SK-N-SH (cell line): ENCODE data around the gene KLHL8. TPM values are rescaled to one million over a fixed set of nuclear protein-coding genes. Genes with fewer than 3 reads are reported as not detected.
"Not testable (repeated sequence)": the region's sequence is repeated elsewhere in the genome, so short reads cannot be mapped to it uniquely, and the experiment has no call there.

Source experiments
- CTCF ChIA-PET: fragments of 300-600, 350-600 bp; formaldehyde crosslinking; extraction: SDS; loops from one replicate; lab custom pipeline; 2021; lab: Yijun Ruan, JAX
- POLR2A ChIA-PET: fragments of 350-600 bp; sonication (Branson Sonifier 250); formaldehyde crosslinking; extraction: SDS; loops from one replicate; lab custom pipeline; 2020; ENCODE audit warnings: antibody characterized with exemption, inconsistent platforms; lab: Yijun Ruan, JAX
- DNase-seq: peaks from one replicate; pipeline ENCODE4 v3.0.0; 2012
- H2AFZ ChIP-seq: fragments of 200-600 bp; sonication (generic); 2 replicates; pipeline ENCODE4 v1.8.1; 2016; ENCODE audit warnings: antibody characterized with exemption, mild to moderate bottlenecking, low read depth
- H3F3A ChIP-seq: fragments of 200-600 bp; sonication (generic); replicated peaks from 2 replicates; pipeline ENCODE3; 2016; ENCODE audit warnings: antibody characterized with exemption, mild to moderate bottlenecking; ENCODE audit not compliant: insufficient read depth
- H3K27ac ChIP-seq, 2 experiments: fragments of 200-500 bp in 1 of 2; fragments of 200-600 bp in 1 of 2; sonication (Bioruptor generic) in 1 of 2; sonication (generic), shearing (Covaris generic) in 1 of 2; 2 replicates each; pipeline versions ENCODE4 v1.5.1 to v1.6.1; 2014 to 2016; ENCODE audit warnings: low read depth in 2 of 2, inconsistent platforms in 1 of 2, low read length in 1 of 2, mild to moderate bottlenecking in 1 of 2, mixed read lengths in 1 of 2
- H3K27me3 ChIP-seq: fragments of 200-600 bp; sonication (generic), shearing (Covaris generic); 2 replicates; pipeline ENCODE4 v1.6.1; 2016; ENCODE audit warnings: mixed run types; ENCODE audit not compliant: insufficient read depth
- H3K36me3 ChIP-seq, 2 experiments: fragments of 200-500 bp in 1 of 2; fragments of 200-600 bp in 1 of 2; sonication (Bioruptor generic) in 1 of 2; sonication (generic) in 1 of 2; replicated peaks in 1 of 2; 2 replicates each; pipeline versions ENCODE3 to v1.5.1; 2014 to 2016; ENCODE audit warnings: low read length in 1 of 2, mild to moderate bottlenecking in 1 of 2; ENCODE audit not compliant: insufficient read depth in 2 of 2, control insufficient read depth in 1 of 2
- H3K4me1 ChIP-seq, 2 experiments: fragments of 200-500 bp in 1 of 2; fragments of 200-600 bp in 1 of 2; sonication (Bioruptor generic) in 1 of 2; sonication (generic), shearing (Covaris generic) in 1 of 2; 2 replicates each; pipeline versions ENCODE4 v1.5.1 to v1.6.1; 2014 to 2016; ENCODE audit warnings: low read depth in 1 of 2, low read length in 1 of 2, mixed run types in 1 of 2; ENCODE audit not compliant: insufficient read depth in 2 of 2, control insufficient read depth in 1 of 2
- H3K4me2 ChIP-seq: fragments of 200-600 bp; sonication (generic), shearing (Covaris generic); 2 replicates; pipeline ENCODE4 v1.6.1; 2017; ENCODE audit warnings: mixed run types
- H3K4me3 ChIP-seq, 2 experiments: fragments of 200-500 bp in 1 of 2; fragments of 200-600 bp in 1 of 2; sonication (Bioruptor generic) in 1 of 2; sonication (generic), shearing (Covaris generic) in 1 of 2; 2 replicates each; pipeline versions ENCODE4 v1.5.1 to v1.8.1; 2014 to 2016; ENCODE audit warnings: low read depth in 2 of 2, inconsistent platforms in 1 of 2, low read length in 1 of 2, mild to moderate bottlenecking in 1 of 2, mixed read lengths in 1 of 2, moderate library complexity in 1 of 2
- H3K79me2 ChIP-seq: fragments of 200-600 bp; sonication (generic); 2 replicates; pipeline ENCODE4 v1.8.1; 2017; ENCODE audit warnings: mild to moderate bottlenecking; ENCODE audit not compliant: insufficient read depth
- H3K9ac ChIP-seq: fragments of 200-600 bp; sonication (generic); 2 replicates; pipeline ENCODE4 v1.6.1; 2017; ENCODE audit warnings: mixed run types
- H3K9me2 ChIP-seq: fragments of 200-600 bp; sonication (generic); 2 replicates; pipeline ENCODE4 v1.6.1; 2017; ENCODE audit warnings: mixed run types
- H3K9me3 ChIP-seq: fragments of 200-600 bp; sonication (generic); 2 replicates; pipeline ENCODE4 v1.6.1; 2017; ENCODE audit warnings: mixed run types, mild to moderate bottlenecking, moderate library complexity
- H4K20me1 ChIP-seq: fragments of 200-600 bp; sonication (generic); 2 replicates; pipeline ENCODE4 v1.6.1; 2017; ENCODE audit warnings: mild to moderate bottlenecking, mixed run types; ENCODE audit not compliant: insufficient read depth
- CHD2 ChIP-seq: fragments of 150-350 bp; IDR thresholded peaks from 2 replicates; pipeline ENCODE4 v1.6.1; 2018; ENCODE audit warnings: low read length; ENCODE audit not compliant: partially characterized antibody
- CTCF ChIP-seq: fragments of 200-600 bp; sonication (generic); IDR thresholded peaks from 2 replicates; pipeline ENCODE4 v1.6.1; 2017; ENCODE audit warnings: antibody characterized with exemption, mild to moderate bottlenecking, moderate library complexity
- ELF1 ChIP-seq: IDR thresholded peaks from 2 replicates; pipeline ENCODE4 v1.4.0; 2012
- EP300 ChIP-seq, 2 experiments: IDR thresholded peaks; 2 replicates each; pipeline versions ENCODE4 v1.4.0 to v1.6.1; 2012; ENCODE audit warnings: borderline replicate concordance in 1 of 2, low read depth in 1 of 2, low read length in 1 of 2
- FOSL2 ChIP-seq: IDR thresholded peaks from 2 replicates; pipeline ENCODE4 v1.4.0; 2012; ENCODE audit warnings: low read depth, mild to moderate bottlenecking, moderate library complexity, borderline replicate concordance
- FOXJ3 ChIP-seq: sonication (generic); formaldehyde crosslinking; IDR thresholded peaks from 2 replicates; pipeline ENCODE4 v1.5.1; 2020; ENCODE audit warnings: mild to moderate bottlenecking, missing genetic modification reagents
- JUND ChIP-seq: IDR thresholded peaks from 2 replicates; pipeline ENCODE4 v1.4.0; 2012
- MAX ChIP-seq: IDR thresholded peaks from 2 replicates; pipeline ENCODE4 v1.4.0; 2012; ENCODE audit warnings: low read depth
- NRF1 ChIP-seq: IDR thresholded peaks from 2 replicates; pipeline ENCODE4 v1.6.1; 2012; ENCODE audit warnings: low read depth, mild to moderate bottlenecking, low read length
- PBX3 ChIP-seq: IDR thresholded peaks from 2 replicates; pipeline ENCODE4; 2012
- RAD21 ChIP-seq: IDR thresholded peaks from 2 replicates; pipeline ENCODE4 v1.6.1; 2012; ENCODE audit warnings: mild to moderate bottlenecking, low read length
- RCOR1 ChIP-seq: fragments of 150-350 bp; IDR thresholded peaks from 2 replicates; pipeline ENCODE4 v1.6.1; 2017; ENCODE audit warnings: antibody characterized with exemption, low read length
- RFX5 ChIP-seq: IDR thresholded peaks from 2 replicates; pipeline ENCODE4 v1.6.1; 2012; ENCODE audit warnings: mild to moderate bottlenecking, improper control_type of control experiment, low read length
- RXRA ChIP-seq: IDR thresholded peaks from 2 replicates; pipeline ENCODE4 v1.4.0; 2012; ENCODE audit warnings: low read depth, mild to moderate bottlenecking, borderline replicate concordance
- SMC3 ChIP-seq: IDR thresholded peaks from 2 replicates; pipeline ENCODE4 v1.6.1; 2012; ENCODE audit warnings: low read depth, low read length, improper control_type of control experiment
- TCF12 ChIP-seq: IDR thresholded peaks from 2 replicates; pipeline ENCODE4 v1.4.0; 2012
- USF1 ChIP-seq: IDR thresholded peaks from 2 replicates; pipeline ENCODE4 v1.4.0; 2012; ENCODE audit warnings: low read depth, borderline replicate concordance
- USF2 ChIP-seq: fragments of 150-350 bp; IDR thresholded peaks from 2 replicates; pipeline ENCODE4 v1.6.1; 2017; ENCODE audit warnings: antibody characterized with exemption, low read length, low read depth, borderline replicate concordance
- WGBS: methylation state at CpG from one replicate; pipeline ENCODE4 v1.1.6; 2017; ENCODE audit warnings: low lambda C conversion rate; 5-methylcytosine and 5-hydroxymethylcytosine counted together
- polyA plus RNA-seq, 3 experiments: library from polyadenylated mRNA; depleted of rRNA; stranded (reverse); fragments of >200 nt; gene quantifications; 2 replicates each; pipeline ENCODE4 v1.2.3, GENCODE V29; 2012

Gene KLHL8
- polyA plus RNA-seq, 1 of the 3 experiments (the other 2 are of a cell fraction), result 2.4 TPM

GRCh38 chr4:87150498-87151261 lies 69.7 kb downstream of the KLHL8 start:
- Histone ChIP-seq H2AFZ (no peak overlapping the region), H3K27me3 (no peaks in the 10 kb centered on the region), H3K9me3 (no peaks in the 10 kb centered on the region), H3K9me2 (no peaks in the 10 kb centered on the region), H4K20me1 (no peaks in the 10 kb centered on the region), H3K4me2 (no peak overlapping the region), H3K36me3 (no peaks in the 10 kb centered on the region), H3F3A (no peaks in the 10 kb centered on the region), H3K4me1 (no peaks in the 10 kb centered on the region), H3K79me2 (no peaks in the 10 kb centered on the region), H3K27ac (no peak overlapping the region), H3K4me3 (no peak overlapping the region), H3K9ac (no peak overlapping the region)
- TF ChIP-seq CTCF (peak; percentile 90), RAD21 (peak; percentile 93), RFX5 (no peak), JUND (no peak), PBX3 (no peak), TCF12 (no peak), SMC3 (peak; percentile 92)
- WGBS, result 43% methylated on average over 2 of the region's 2 CpGs
- CTCF ChIA-PET, result interaction anchor here (0.6 to 4.9 kb wide), 50 partner anchors 9 to 655 kb away, joined by 3 to 111 read pairs (median 4); partner anchors contain the start of genes KLHL8 and NUDT9
- DNase-seq, result peak; percentile 57
- POLR2A ChIA-PET, result no interaction called here

- POLR2A ChIA-PET, result no interaction called here
- no peaks in the 10 kb centered on the region for H3K36me3 ChIP-seq
- CTCF ChIA-PET, result interaction anchor here (1.5 to 1.9 kb wide), 3 partner anchors 73 to 225 kb away, joined by 3 to 9 read pairs (median 5); no protein-coding TSS in a partner anchor
- H3K4me1 ChIP-seq, result no peaks in the 10 kb centered on the region
- H3K9me3 ChIP-seq, result no peaks in the 10 kb centered on the region
- H3F3A ChIP-seq, result no peaks in the 10 kb centered on the region
- no peak for DNase-seq
- H3K27me3 ChIP-seq, result no peaks in the 10 kb centered on the region
- no peaks in the 10 kb centered on the region for H3K9me2 ChIP-seq
- H3K4me3 ChIP-seq, result no peak overlapping the region
- no peak overlapping the region for H2AFZ ChIP-seq
- WGBS, result 91% methylated on average over 3 of the region's 3 CpGs
- H3K27ac ChIP-seq, result no peak overlapping the region
- no peaks in the 10 kb centered on the region for H4K20me1 ChIP-seq
- TF ChIP-seq USF2, result no peak
- TF ChIP-seq RCOR1, result no peak
- no peak for TF ChIP-seq CHD2
- no peak for TF ChIP-seq FOSL2
- no peak for TF ChIP-seq USF1
- no peak for TF ChIP-seq MAX
- no peak for TF ChIP-seq FOXJ3 (CRISPR knock-in tag)
- no peak for TF ChIP-seq ELF1
- no peak for TF ChIP-seq RXRA
- TF ChIP-seq TCF12, result no peak
- no peak for TF ChIP-seq EP300 (IDR thresholded peaks at IDR 0.05; ENCODE audit: borderline replicate concordance in 1 of 2, low read depth in 1 of 2, low read length in 1 of 2)
- no peak for TF ChIP-seq NRF1
- H3K79me2 ChIP-seq, result no peaks in the 10 kb centered on the region
- H3K4me2 ChIP-seq, result no peak overlapping the region
- H3K9ac ChIP-seq, result no peak overlapping the region
Measured at GRCh38 chr4:87147116-87147515, 73.3 kb downstream of the KLHL8 start.

- H3K27me3 ChIP-seq, H3K4me1 ChIP-seq, DNase-seq, H2AFZ ChIP-seq, H4K20me1 ChIP-seq, H3K27ac ChIP-seq, H3K9me2 ChIP-seq, H3K4me3 ChIP-seq, H3K9me3 ChIP-seq, H3K9ac ChIP-seq, H3K79me2 ChIP-seq, H3K36me3 ChIP-seq, H3K4me2 ChIP-seq, H3F3A ChIP-seq: not testable (repeated sequence)
- POLR2A ChIA-PET, result interaction anchor here (0.6 kb wide), 1 partner anchor 423 kb away, joined by 3 read pairs; no protein-coding TSS in a partner anchor
- CTCF ChIA-PET, result interaction anchor here (0.8 to 1.8 kb wide), 2 partner anchors 32 to 223 kb away, joined by 3 to 5 read pairs; no protein-coding TSS in a partner anchor
- whole genome bisulfite sequencing, result 97% methylated on average over 6 of the region's 6 CpGs
Measured at GRCh38 chr4:87145934-87146333, 74.5 kb downstream of the KLHL8 start.
